ENCODE data around the gene FSTL4. TPM values are rescaled to one million over a fixed set of nuclear protein-coding genes. Genes with fewer than 3 reads are reported as not detected.

The FSTL4 gene
- total RNA-seq, 2 donors from 2014 or later = 4.5 to 10.1 TPM

- intact Hi-C loops (cut with DNase I) = no loop called here
- no peaks in the 10 kb centered on the region for H3K9me3 ChIP-seq
- no peak overlapping the region for H3K27ac ChIP-seq
- 84% methylated on average over 8 of the region's 8 CpGs for WGBS
- no peaks in the 10 kb centered on the region for H3K4me1 ChIP-seq (replicated peaks)
- DNase-seq (ENCODE audit: low spot score) = no peak
- no peak overlapping the region for H3K4me3 ChIP-seq
- H3K36me3 ChIP-seq = no peaks in the 10 kb centered on the region
- no peaks in the 10 kb centered on the region for H3K27me3 ChIP-seq (replicated peaks; ENCODE audit: insufficient read depth)
- TF ChIP-seq POLR2A (IDR thresholded peaks at IDR 0.05) (no peak), POLR2AphosphoS5 (IDR thresholded peaks at IDR 0.05) (no peak), CTCF (IDR thresholded peaks at IDR 0.05) (no peak)
These were observed 270.2 kb downstream of the FSTL4 start for GRCh38 chr5:133341915-133342710.

GRCh38 chr5:133341296-133341695, 271.0 kb downstream of the FSTL4 start:
- Histone ChIP-seq H3K27ac (no peak overlapping the region), H3K9me3 (no peaks in the 10 kb centered on the region), H3K36me3 (no peaks in the 10 kb centered on the region), H3K4me1 (replicated peaks) (no peaks in the 10 kb centered on the region), H3K27me3 (replicated peaks; ENCODE audit: insufficient read depth) (no peaks in the 10 kb centered on the region), H3K4me3 (no peak overlapping the region)
- intact Hi-C loops (cut with DNase I) = no loop called here
- no peak for DNase-seq (ENCODE audit: low spot score)
- TF ChIP-seq CTCF (IDR thresholded peaks at IDR 0.05) (no peak), POLR2A (IDR thresholded peaks at IDR 0.05) (no peak), POLR2AphosphoS5 (IDR thresholded peaks at IDR 0.05) (no peak)
- WGBS = 63% methylated on average over 6 of the region's 6 CpGs

- Histone ChIP-seq H3K9me3 (no peaks in the 10 kb centered on the region), H3K4me3 (no peak overlapping the region), H3K27ac (no peak overlapping the region), H3K36me3 (no peaks in the 10 kb centered on the region), H3K4me1 (replicated peaks) (no peaks in the 10 kb centered on the region), H3K27me3 (replicated peaks; ENCODE audit: insufficient read depth) (no peaks in the 10 kb centered on the region)
- intact Hi-C loops (cut with DNase I) = no loop called here
- TF ChIP-seq POLR2A (IDR thresholded peaks at IDR 0.05) (no peak), POLR2AphosphoS5 (IDR thresholded peaks at IDR 0.05) (no peak), CTCF (IDR thresholded peaks at IDR 0.05) (no peak)
- no peak for DNase-seq (ENCODE audit: low spot score)
- WGBS = 64% methylated on average over 8 of the region's 8 CpGs
These were observed 271.5 kb downstream of the FSTL4 start for GRCh38 chr5:133340822-133341221.

GRCh38 chr5:133340002-133340755, 272.2 kb downstream of the FSTL4 start:
- 90% methylated on average over 6 of the region's 6 CpGs for WGBS

More at GRCh38 chr5:133340002-133340755, 272.2 kb downstream of the FSTL4 start:
- DNase-seq (ENCODE audit: low spot score) = no peak
- Histone ChIP-seq H3K27ac (no peak overlapping the region), H3K4me3 (no peak overlapping the region), H3K36me3 (no peaks in the 10 kb centered on the region), H3K27me3 (replicated peaks; ENCODE audit: insufficient read depth) (no peaks in the 10 kb centered on the region), H3K4me1 (replicated peaks) (no peaks in the 10 kb centered on the region), H3K9me3 (no peaks in the 10 kb centered on the region)
- TF ChIP-seq POLR2A (IDR thresholded peaks at IDR 0.05) (no peak), POLR2AphosphoS5 (IDR thresholded peaks at IDR 0.05) (no peak), CTCF (IDR thresholded peaks at IDR 0.05) (no peak)
- intact Hi-C loops (cut with DNase I) = no loop called here

All from prostate gland (tissue), 2 donors.